CD4-positive, alpha-beta memory T cell (primary cell): ENCODE results near the gene CAPN10. TPM values are rescaled to one million over a fixed set of nuclear protein-coding genes. Genes with fewer than 3 reads are reported as not detected.
"Not testable (repeated sequence)": the region's sequence is repeated elsewhere in the genome, so short reads cannot be mapped to it uniquely, and the experiment has no call there.

ENCODE experiments used
- CTCF ChIA-PET: fragments of 350-600 bp; sonication (Branson Sonifier 250); formaldehyde crosslinking; loops from one replicate; lab custom pipeline; 2021; ENCODE audit warnings: inconsistent platforms; ENCODE audit not compliant: partially characterized antibody; lab: Charles Lee
- POLR2A ChIA-PET: fragments of 350-600 bp; sonication (Branson Sonifier 250); formaldehyde crosslinking; loops from one replicate; lab custom pipeline; 2021; ENCODE audit not compliant: partially characterized antibody; lab: Charles Lee
- DNase-seq, 5 donors: peaks; one replicate each; pipeline versions ENCODE4 v3.0.0 to v3.0.0-alpha.2; 2020 to 2022; ENCODE audit warnings: mixed read lengths in 1 of 5
- H3K27ac ChIP-seq: one replicate; pipeline ENCODE4 v1.7.0; 2013; ENCODE audit warnings: low read depth, low read length
- H3K27me3 ChIP-seq: 2 replicates; pipeline ENCODE4 v1.7.0; 2013; ENCODE audit warnings: mild to moderate bottlenecking, low read length, moderate library complexity; ENCODE audit not compliant: insufficient read depth
- H3K36me3 ChIP-seq: 2 replicates; pipeline ENCODE4 v1.7.0; 2013; ENCODE audit warnings: mild to moderate bottlenecking, low read length, moderate library complexity; ENCODE audit not compliant: insufficient read depth
- H3K4me1 ChIP-seq: 2 replicates; pipeline ENCODE4 v1.7.0; 2013; ENCODE audit warnings: mild to moderate bottlenecking, low read length, moderate library complexity; ENCODE audit not compliant: insufficient read depth
- H3K4me3 ChIP-seq, 2 donors: one replicate each; pipeline ENCODE4 v1.7.0; 2013; ENCODE audit warnings: low read length in 2 of 2, mild to moderate bottlenecking in 1 of 2
- H3K9me3 ChIP-seq, 2 donors: one replicate each; pipeline ENCODE4 v1.7.0; 2013; ENCODE audit warnings: low read length in 2 of 2, control low read depth in 1 of 2; ENCODE audit not compliant: control insufficient read depth in 1 of 2
- H3K27ac Mint-ChIP-seq, 7 donors: one replicate each; pipeline ENCODE4 v1.8.0; 2020 to 2021; ENCODE audit warnings: mixed read lengths in 7 of 7, mild to moderate bottlenecking in 6 of 7, inconsistent platforms in 3 of 7, moderate library complexity in 3 of 7
- H3K27me3 Mint-ChIP-seq, 2 donors: one replicate each; pipeline ENCODE4 v1.8.0; 2020 to 2021; ENCODE audit warnings: mixed read lengths in 2 of 2
- H3K36me3 Mint-ChIP-seq, 2 donors: one replicate each; pipeline ENCODE4 v1.8.0; 2020 to 2021; ENCODE audit warnings: mixed read lengths in 2 of 2, inconsistent platforms in 1 of 2, mild to moderate bottlenecking in 1 of 2
- H3K4me1 Mint-ChIP-seq, 4 donors: one replicate each; pipeline ENCODE4 v1.8.0; 2020 to 2021; ENCODE audit warnings: mixed read lengths in 4 of 4, mild to moderate bottlenecking in 1 of 4
- H3K4me3 Mint-ChIP-seq, 8 donors: one replicate each; pipeline ENCODE4 v1.8.0; 2020 to 2021; ENCODE audit warnings: mixed read lengths in 8 of 8, mild to moderate bottlenecking in 7 of 8, moderate library complexity in 6 of 8, inconsistent platforms in 3 of 8
- H3K9me3 Mint-ChIP-seq, 8 donors: one replicate each; pipeline ENCODE4 v1.8.0; 2020 to 2021; ENCODE audit warnings: mixed read lengths in 8 of 8, mild to moderate bottlenecking in 5 of 8, inconsistent platforms in 3 of 8, moderate library complexity in 1 of 8
- intact Hi-C: fragments of 100-400 bp; cut with micrococcal nuclease; formaldehyde crosslinking; loops from one replicate; pipeline ENCODE4 v1.15.1; 2023
- polyA plus RNA-seq, 2 donors: library from polyadenylated mRNA; unstranded; fragments of 300-500 nt; fragmentation: Illumina TruSeq; gene quantifications; one replicate each; pipeline ENCODE4 v1.2.3, GENCODE V29; 2021
- total RNA-seq, 2 experiments: library from RNA; stranded (reverse); gene quantifications; one replicate each; pipeline ENCODE4 v1.2.3, GENCODE V29; 2021

The CAPN10 gene
- total and polyA plus RNA-seq, 4 experiments from 2014 or later = 9.9 to 83.0 (median 49.7) TPM

GRCh38 chr2:240615820-240616547 lies 29.4 kb downstream of the CAPN10 start:
- peaks cover 9 to 12% (median 12%) of the 10 kb centered on the region in 4 donors for H3K4me1 Mint-ChIP-seq
- DNase-seq = no peak
- CTCF ChIA-PET = interaction anchor here (0.6 kb wide), 1 partner anchor 102 kb away, joined by 3 read pairs; no protein-coding TSS in a partner anchor
- Histone ChIP-seq H3K27me3 (no peaks in the 10 kb centered on the region), H3K36me3 (no peaks in the 10 kb centered on the region), H3K27ac (no peak overlapping the region), H3K4me3 (no peak overlapping the region), H3K9me3 (no peaks in the 10 kb centered on the region), H3K4me1 (peaks cover 29% of the 10 kb centered on the region)
- peak overlapping the region in 1 of 7 donors; percentile 32 for H3K27ac Mint-ChIP-seq
- no peaks in the 10 kb centered on the region for H3K27me3 Mint-ChIP-seq
- intact Hi-C loops = no loop called here
- H3K36me3 Mint-ChIP-seq = peaks cover 2 to 21% of the 10 kb centered on the region in 2 donors
- peaks cover 0 to 8% (median 0%) of the 10 kb centered on the region in 8 donors for H3K9me3 Mint-ChIP-seq
- POLR2A ChIA-PET = no interaction called here
- H3K4me3 Mint-ChIP-seq = no peak overlapping the region

- H3K9me3 ChIP-seq, H3K27me3 ChIP-seq, H3K27me3 Mint-ChIP-seq, H3K27ac Mint-ChIP-seq, H3K9me3 Mint-ChIP-seq, intact Hi-C loops, H3K4me3 Mint-ChIP-seq, DNase-seq, H3K4me3 ChIP-seq, POLR2A ChIA-PET, H3K27ac ChIP-seq, H3K36me3 ChIP-seq: not testable (repeated sequence)
- CTCF ChIA-PET = interaction anchor here (1.2 kb wide), 1 partner anchor 103 kb away, joined by 4 read pairs; no protein-coding TSS in a partner anchor
- Mint-ChIP-seq H3K4me1 (peaks cover 10 to 22% (median 11%) of the 10 kb centered on the region in 4 donors), H3K36me3 (peaks cover 2 to 12% of the 10 kb centered on the region in 2 donors)
- peaks cover 31% of the 10 kb centered on the region for H3K4me1 ChIP-seq
These were observed 30.5 kb downstream of the CAPN10 start for GRCh38 chr2:240616860-240617666.

- Histone ChIP-seq H3K36me3 (no peaks in the 10 kb centered on the region), H3K4me3 (no peak overlapping the region), H3K4me1 (peaks cover 37% of the 10 kb centered on the region), H3K9me3 (no peaks in the 10 kb centered on the region), H3K27ac (no peak overlapping the region), H3K27me3 (no peaks in the 10 kb centered on the region)
- intact Hi-C loops = no loop called here
- Mint-ChIP-seq H3K9me3 (peaks cover 0 to 8% (median 0%) of the 10 kb centered on the region in 8 donors), H3K27ac (peak overlapping the region in 3 of 7 donors; percentile 22 to 60 (median 50)), H3K27me3 (no peaks in the 10 kb centered on the region), H3K4me1 (peaks cover 18 to 36% (median 21%) of the 10 kb centered on the region in 4 donors), H3K36me3 (peaks cover 2 to 12% of the 10 kb centered on the region in 2 donors), H3K4me3 (no peak overlapping the region)
- CTCF ChIA-PET = no interaction called here
- DNase-seq = no peak
- POLR2A ChIA-PET = no interaction called here
These were observed 32.2 kb downstream of the CAPN10 start for GRCh38 chr2:240618776-240619175.

GRCh38 chr2:240619506-240620148 lies 33.1 kb downstream of the CAPN10 start:
- Mint-ChIP-seq H3K27ac (peak overlapping the region in 5 of 7 donors; percentile 40 to 75 (median 57)), H3K4me1 (peaks cover 20 to 45% (median 24%) of the 10 kb centered on the region in 4 donors), H3K27me3 (no peaks in the 10 kb centered on the region), H3K36me3 (peaks cover 2 to 12% of the 10 kb centered on the region in 2 donors), H3K9me3 (peaks cover 0 to 8% (median 0%) of the 10 kb centered on the region in 8 donors), H3K4me3 (peak overlapping the region in 1 of 8 donors; percentile 24)
- H3K36me3 ChIP-seq = no peaks in the 10 kb centered on the region
- H3K4me3 ChIP-seq = no peak overlapping the region
- H3K9me3 ChIP-seq = no peaks in the 10 kb centered on the region
- intact Hi-C loops = loop anchor here (2.0 kb wide), 1 partner anchor 33 kb away; the partner anchor contains the start of gene CAPN10
- H3K27ac ChIP-seq = no peak overlapping the region
- no peaks in the 10 kb centered on the region for H3K27me3 ChIP-seq
- no peak for DNase-seq
- CTCF ChIA-PET = interaction anchor here (1.4 kb wide), 1 partner anchor 105 kb away, joined by 3 read pairs; no protein-coding TSS in a partner anchor
- POLR2A ChIA-PET = interaction anchor here (3.5 kb wide), 1 partner anchor 53 kb away, joined by 34 read pairs; no protein-coding TSS in a partner anchor
- H3K4me1 ChIP-seq = peaks cover 45% of the 10 kb centered on the region

- intact Hi-C loops = loop anchor here (2.0 kb wide), 1 partner anchor 33 kb away; the partner anchor contains the start of gene CAPN10
- H3K27ac ChIP-seq = no peak overlapping the region
- H3K4me3 ChIP-seq = no peak overlapping the region
- no peaks in the 10 kb centered on the region for H3K27me3 ChIP-seq
- no peaks in the 10 kb centered on the region for H3K27me3 Mint-ChIP-seq
- peak overlapping the region in 1 of 7 donors; percentile 40 for H3K27ac Mint-ChIP-seq
- H3K4me1 ChIP-seq = peaks cover 51% of the 10 kb centered on the region
- H3K9me3 ChIP-seq = no peaks in the 10 kb centered on the region
- ChIA-PET CTCF (interaction anchor here (1.4 kb wide), 1 partner anchor 106 kb away, joined by 3 read pairs; no protein-coding TSS in a partner anchor), POLR2A (interaction anchor here (3.5 to 7.4 kb wide), 2 partner anchors 33 to 54 kb away, joined by 34 to 69 read pairs; partner anchors contain the start of gene CAPN10)
- no peak overlapping the region for H3K4me3 Mint-ChIP-seq
- peaks cover 0 to 8% (median 0%) of the 10 kb centered on the region in 8 donors for H3K9me3 Mint-ChIP-seq
- no peak for DNase-seq
- H3K4me1 Mint-ChIP-seq = peaks cover 26 to 51% (median 30%) of the 10 kb centered on the region in 4 donors
- H3K36me3 ChIP-seq = no peaks in the 10 kb centered on the region
- peaks cover 2 to 12% of the 10 kb centered on the region in 2 donors for H3K36me3 Mint-ChIP-seq
These were observed 33.7 kb downstream of the CAPN10 start for GRCh38 chr2:240620149-240620731.

- Mint-ChIP-seq H3K27me3 (no peaks in the 10 kb centered on the region), H3K4me1 (peaks cover 31 to 56% (median 34%) of the 10 kb centered on the region in 4 donors), H3K36me3 (peaks cover 2 to 12% of the 10 kb centered on the region in 2 donors), H3K27ac (peak overlapping the region in 5 of 7 donors; percentile 29 to 96 (median 74)), H3K4me3 (peak overlapping the region in 3 of 8 donors; percentile 8 to 85 (median 12)), H3K9me3 (peaks cover 0 to 8% (median 0%) of the 10 kb centered on the region in 8 donors)
- no peak for DNase-seq
- H3K4me3 ChIP-seq = no peak overlapping the region
- POLR2A ChIA-PET = interaction anchor here (1.2 to 7.4 kb wide), 4 partner anchors 28 to 60 kb away, joined by 3 to 69 read pairs (median 24); partner anchors contain the start of gene CAPN10
- H3K27me3 ChIP-seq = no peaks in the 10 kb centered on the region
- intact Hi-C loops = loop anchor here (2.0 kb wide), 1 partner anchor 34 kb away; the partner anchor contains the start of gene CAPN10
- no peaks in the 10 kb centered on the region for H3K36me3 ChIP-seq
- CTCF ChIA-PET = interaction anchor here (0.7 to 1.9 kb wide), 6 partner anchors 12 to 107 kb away, joined by 3 to 14 read pairs (median 4); no protein-coding TSS in a partner anchor
- peak overlapping the region; percentile 45 for H3K27ac ChIP-seq
- H3K9me3 ChIP-seq = no peaks in the 10 kb centered on the region
- H3K4me1 ChIP-seq = peaks cover 57% of the 10 kb centered on the region
These were observed 34.3 kb downstream of the CAPN10 start for GRCh38 chr2:240620859-240621258.
